ENCODE results near the gene PLPPR5.

DNA sequence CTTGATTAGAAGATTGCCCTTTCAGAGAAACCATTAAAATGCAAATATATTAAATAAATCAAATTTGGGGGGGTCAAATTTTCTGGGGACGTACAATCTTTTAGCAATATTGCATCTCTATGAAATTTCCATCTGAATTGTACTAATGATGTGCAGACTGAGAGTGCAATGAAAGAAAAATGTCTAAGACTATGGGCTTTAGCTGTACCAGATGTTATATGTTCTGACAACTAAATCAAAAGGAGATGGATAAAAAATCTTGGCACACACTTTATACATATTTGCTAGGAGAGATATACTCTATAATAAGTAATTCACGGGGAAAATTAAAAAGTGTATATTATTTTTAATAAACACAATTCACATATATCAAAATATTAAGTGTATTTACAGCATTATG lies 13.0 kb upstream of the PLPPR5 start:
- TF ChIP-seq, protein P1, sequence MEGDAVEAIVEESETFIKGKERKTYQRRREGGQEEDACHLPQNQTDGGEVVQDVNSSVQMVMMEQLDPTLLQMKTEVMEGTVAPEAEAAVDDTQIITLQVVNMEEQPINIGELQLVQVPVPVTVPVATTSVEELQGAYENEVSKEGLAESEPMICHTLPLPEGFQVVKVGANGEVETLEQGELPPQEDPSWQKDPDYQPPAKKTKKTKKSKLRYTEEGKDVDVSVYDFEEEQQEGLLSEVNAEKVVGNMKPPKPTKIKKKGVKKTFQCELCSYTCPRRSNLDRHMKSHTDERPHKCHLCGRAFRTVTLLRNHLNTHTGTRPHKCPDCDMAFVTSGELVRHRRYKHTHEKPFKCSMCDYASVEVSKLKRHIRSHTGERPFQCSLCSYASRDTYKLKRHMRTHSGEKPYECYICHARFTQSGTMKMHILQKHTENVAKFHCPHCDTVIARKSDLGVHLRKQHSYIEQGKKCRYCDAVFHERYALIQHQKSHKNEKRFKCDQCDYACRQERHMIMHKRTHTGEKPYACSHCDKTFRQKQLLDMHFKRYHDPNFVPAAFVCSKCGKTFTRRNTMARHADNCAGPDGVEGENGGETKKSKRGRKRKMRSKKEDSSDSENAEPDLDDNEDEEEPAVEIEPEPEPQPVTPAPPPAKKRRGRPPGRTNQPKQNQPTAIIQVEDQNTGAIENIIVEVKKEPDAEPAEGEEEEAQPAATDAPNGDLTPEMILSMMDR (IDR thresholded peaks at IDR 0.05; ENCODE audit: low read depth, low read length): no peak
- no peak for TF ChIP-seq EZH2phosphoT487 (IDR thresholded peaks at IDR 0.05; ENCODE audit: low read depth)
